ENCODE results near the gene KIR3DL3.
"Not testable (repeated sequence)": the region's sequence is repeated elsewhere in the genome, so short reads cannot be mapped to it uniquely, and the experiment has no call there.

Gene KIR3DL3

GRCh38 chr19:54724142-54724541, at the start of gene KIR3DL3:
KIR3DL3 (plus strand) TSS chr19:54724442; CDS start chr19:54724497, 55 bp downstream.
- Histone ChIP-seq H3K4me3 (no peak within 1 kb of the TSS), H3K27me3 (no peaks in the 10 kb centered on the region), H3K9me3 (peaks cover 0 to 12% (median 11%) of the 10 kb centered on the region in 3 donors), H3K27ac (no peak within 1 kb of the TSS), H3K4me1 (no peaks in the 10 kb centered on the region), H3K36me3 (no peaks in the 10 kb centered on the region)
- DNase-seq: no peak
- intact Hi-C loops (cut with DNase I; ENCODE audit: low total_unique reads): no loop called here
- no peak for TF ChIP-seq CTCF (IDR thresholded peaks at IDR 0.05)

- H3K36me3 ChIP-seq; H3K27ac ChIP-seq; H3K4me3 ChIP-seq; DNase-seq; H3K9me3 ChIP-seq; H3K27me3 ChIP-seq; intact Hi-C loops (cut with DNase I; ENCODE audit: low total_unique reads); H3K4me1 ChIP-seq: not testable (repeated sequence)
- TF ChIP-seq CTCF (IDR thresholded peaks at IDR 0.05): peak; percentile 69 to 73
Observed at GRCh38 chr19:54676210-54676834, 47.9 kb upstream of the KIR3DL3 start.

- intact Hi-C loops (cut with DNase I; ENCODE audit: low total_unique reads): no loop called here
Observed at GRCh38 chr19:54677217-54677616, 47.0 kb upstream of the KIR3DL3 start.

GRCh38 chr19:54681596-54681995, 42.6 kb upstream of the KIR3DL3 start:
- H3K27ac ChIP-seq; intact Hi-C loops (cut with DNase I; ENCODE audit: low total_unique reads); H3K9me3 ChIP-seq: not testable (repeated sequence)

More at GRCh38 chr19:54677217-54677616, 47.0 kb upstream of the KIR3DL3 start:
- Histone ChIP-seq H3K36me3 (no peaks in the 10 kb centered on the region), H3K9me3 (no peaks in the 10 kb centered on the region), H3K4me1 (no peaks in the 10 kb centered on the region), H3K27ac (no peak overlapping the region), H3K27me3 (peaks cover 0 to 5% of the 10 kb centered on the region in 2 donors), H3K4me3 (no peak overlapping the region)
- no peak for DNase-seq
- no peak for TF ChIP-seq CTCF (IDR thresholded peaks at IDR 0.05)

GRCh38 chr19:54682306-54682856, 41.9 kb upstream of the KIR3DL3 start:
- no peaks in the 10 kb centered on the region for H3K9me3 ChIP-seq
- no peak overlapping the region for H3K4me3 ChIP-seq
- no peak for TF ChIP-seq CTCF (IDR thresholded peaks at IDR 0.05)
- H3K4me1 ChIP-seq: no peaks in the 10 kb centered on the region
- H3K36me3 ChIP-seq: no peaks in the 10 kb centered on the region
- no peak overlapping the region for H3K27ac ChIP-seq
- H3K27me3 ChIP-seq: peaks cover 0 to 3% of the 10 kb centered on the region in 2 donors
- intact Hi-C loops (cut with DNase I; ENCODE audit: low total_unique reads): no loop called here
- DNase-seq: no peak

More at GRCh38 chr19:54681596-54681995, 42.6 kb upstream of the KIR3DL3 start:
- H3K36me3 ChIP-seq, H3K27me3 ChIP-seq, DNase-seq, H3K4me3 ChIP-seq, H3K4me1 ChIP-seq: not testable (repeated sequence)

- no peaks in the 10 kb centered on the region for H3K9me3 ChIP-seq
- TF ChIP-seq CTCF (IDR thresholded peaks at IDR 0.05): no peak
- no peaks in the 10 kb centered on the region for H3K36me3 ChIP-seq
- no peak for DNase-seq
- H3K4me1 ChIP-seq: no peaks in the 10 kb centered on the region
- H3K4me3 ChIP-seq: no peak overlapping the region
- intact Hi-C loops (cut with DNase I; ENCODE audit: low total_unique reads): no loop called here
- H3K27me3 ChIP-seq: peaks cover 0 to 3% of the 10 kb centered on the region in 2 donors
- H3K27ac ChIP-seq: no peak overlapping the region
Observed at GRCh38 chr19:54684527-54684926, 39.7 kb upstream of the KIR3DL3 start.
